ENCODE data around the gene HS3ST2.

GRCh38 chr16:22871861-22872260, 57.9 kb downstream of the HS3ST2 start:
- TF ChIP-seq CTCF (IDR thresholded peaks at IDR 0.05): no peak
- TF ChIP-seq POLR2A (IDR thresholded peaks at IDR 0.05): no peak
- no peak for TF ChIP-seq POLR2AphosphoS5 (IDR thresholded peaks at IDR 0.05; ENCODE audit: insufficient read depth in 1 of 2, low read depth in 1 of 2)

Data from vagina (tissue), 2 donors.